HG02852 (cell line): ENCODE results near the gene POLR1D.

Experiments used
- ATAC-seq: cut with Tn5 transposase; IDR thresholded peaks from one replicate; pipeline ENCODE4 v1.9.1; 2021; ENCODE audit warnings: mild to moderate bottlenecking, moderate library complexity; ENCODE audit not compliant: unreplicated experiment

Gene POLR1D, protein sequence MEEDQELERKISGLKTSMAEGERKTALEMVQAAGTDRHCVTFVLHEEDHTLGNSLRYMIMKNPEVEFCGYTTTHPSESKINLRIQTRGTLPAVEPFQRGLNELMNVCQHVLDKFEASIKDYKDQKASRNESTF

DNA sequence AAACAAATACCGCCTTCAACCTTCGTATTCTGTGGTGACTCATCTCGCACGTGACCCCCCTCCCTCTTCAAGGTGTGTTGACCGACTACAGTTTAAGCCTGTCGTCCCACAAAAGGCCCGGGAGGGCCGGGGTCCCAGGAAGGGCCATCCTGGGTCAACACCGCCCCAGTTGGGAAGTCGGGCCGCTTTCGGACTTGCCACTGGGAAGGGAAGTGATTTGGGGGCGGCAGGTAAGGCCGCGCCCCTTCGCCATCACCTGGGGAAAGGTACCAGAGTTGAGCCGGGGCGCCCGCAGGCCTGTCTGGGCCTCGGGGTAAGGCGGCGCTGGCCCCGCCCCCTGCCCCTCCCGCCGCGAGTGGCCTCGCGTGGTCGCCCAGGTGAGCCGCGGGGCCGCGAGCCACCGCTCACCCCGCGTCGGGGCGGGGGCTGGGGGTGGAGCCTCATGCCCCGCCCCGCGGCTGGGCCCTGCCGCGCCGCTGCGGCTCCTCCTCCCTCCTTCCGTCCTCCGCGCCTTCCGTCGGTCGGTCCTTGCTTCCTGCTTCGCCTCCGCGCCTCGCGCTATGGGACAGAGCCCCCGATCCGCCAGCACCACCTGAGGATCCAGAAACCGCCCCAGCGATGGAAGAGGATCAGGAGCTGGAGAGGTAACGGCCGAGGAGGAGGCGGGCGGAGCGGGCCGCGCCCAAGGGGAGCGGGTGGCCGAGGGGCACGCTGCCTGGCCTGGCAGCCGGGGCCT, at the start of gene POLR1D:
POLR1D (plus strand) TSS at position 527 of the 736 bp plus-strand sequence; CDS start at position 619, 92 bp downstream.
- peak; percentile 58 for ATAC-seq

DNA sequence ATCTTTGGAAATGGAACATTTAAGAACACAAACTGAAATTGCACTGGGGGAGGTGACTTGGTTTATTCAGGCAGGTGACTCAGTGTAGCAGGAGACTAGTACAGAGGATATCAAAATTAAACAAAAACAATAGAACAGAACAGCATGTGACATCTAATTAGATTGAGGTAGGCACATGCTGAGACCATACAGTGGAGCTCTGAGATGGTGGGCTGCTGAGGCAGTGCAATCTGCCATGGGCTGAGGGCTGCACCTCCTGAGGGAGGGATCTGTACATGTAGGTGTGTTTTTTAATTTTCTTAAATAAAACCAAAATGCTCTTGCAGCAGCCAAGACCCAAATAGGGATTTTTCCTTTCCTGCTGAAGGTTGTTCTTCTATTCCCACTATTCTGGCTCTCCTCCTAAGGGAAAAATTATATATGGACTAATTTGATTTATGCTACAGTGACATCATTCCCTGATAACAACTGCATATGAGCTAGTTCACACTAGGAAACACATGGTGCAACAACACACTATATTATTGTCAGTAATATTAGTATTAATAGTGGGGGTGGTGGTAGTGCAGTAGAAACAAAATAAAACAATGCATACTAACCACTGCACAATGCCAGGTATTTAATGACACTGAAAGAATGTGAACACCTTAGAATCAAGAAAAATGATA, 49.3 kb upstream of the POLR1D start:
- no peak for ATAC-seq

DNA sequence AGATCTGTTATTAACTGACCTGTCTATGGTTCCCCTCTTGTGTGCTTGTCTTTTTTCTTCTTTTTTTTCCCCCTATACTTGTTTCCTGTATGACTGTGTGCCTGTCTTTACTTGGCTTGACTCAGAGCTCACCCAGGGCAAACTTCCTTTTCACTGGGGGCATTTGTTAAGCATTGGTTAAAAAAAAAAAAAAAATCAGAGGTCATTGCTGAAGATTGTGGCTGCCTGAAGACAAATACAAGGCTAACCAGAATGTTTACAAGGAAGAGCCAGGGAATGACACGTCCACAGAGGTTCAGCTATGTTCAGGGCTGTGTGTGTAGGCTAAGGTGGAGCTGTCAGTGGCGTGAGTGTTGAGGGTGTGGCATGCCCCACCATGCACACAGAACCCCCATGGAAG, 48.4 kb upstream of the POLR1D start:
- no peak for ATAC-seq

DNA sequence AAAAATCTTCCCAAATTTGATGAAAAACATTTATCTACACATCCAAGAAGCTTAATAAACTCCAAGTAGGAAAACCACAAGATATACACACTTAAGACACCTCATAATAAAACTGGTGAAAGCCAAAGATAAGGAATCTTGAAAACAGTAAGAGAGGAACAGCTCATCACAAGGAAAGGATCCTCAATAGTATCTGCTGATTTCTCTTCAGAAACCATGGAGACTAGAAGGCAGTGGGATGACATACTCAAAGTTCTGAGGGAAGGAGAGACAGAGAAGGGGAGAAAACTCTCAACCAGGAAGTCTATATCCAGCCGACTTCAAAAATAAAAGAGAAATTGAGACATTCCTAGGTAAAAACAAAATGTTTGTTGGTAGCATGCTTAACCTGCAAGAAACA, 47.0 kb upstream of the POLR1D start:
- ATAC-seq, result no peak

DNA sequence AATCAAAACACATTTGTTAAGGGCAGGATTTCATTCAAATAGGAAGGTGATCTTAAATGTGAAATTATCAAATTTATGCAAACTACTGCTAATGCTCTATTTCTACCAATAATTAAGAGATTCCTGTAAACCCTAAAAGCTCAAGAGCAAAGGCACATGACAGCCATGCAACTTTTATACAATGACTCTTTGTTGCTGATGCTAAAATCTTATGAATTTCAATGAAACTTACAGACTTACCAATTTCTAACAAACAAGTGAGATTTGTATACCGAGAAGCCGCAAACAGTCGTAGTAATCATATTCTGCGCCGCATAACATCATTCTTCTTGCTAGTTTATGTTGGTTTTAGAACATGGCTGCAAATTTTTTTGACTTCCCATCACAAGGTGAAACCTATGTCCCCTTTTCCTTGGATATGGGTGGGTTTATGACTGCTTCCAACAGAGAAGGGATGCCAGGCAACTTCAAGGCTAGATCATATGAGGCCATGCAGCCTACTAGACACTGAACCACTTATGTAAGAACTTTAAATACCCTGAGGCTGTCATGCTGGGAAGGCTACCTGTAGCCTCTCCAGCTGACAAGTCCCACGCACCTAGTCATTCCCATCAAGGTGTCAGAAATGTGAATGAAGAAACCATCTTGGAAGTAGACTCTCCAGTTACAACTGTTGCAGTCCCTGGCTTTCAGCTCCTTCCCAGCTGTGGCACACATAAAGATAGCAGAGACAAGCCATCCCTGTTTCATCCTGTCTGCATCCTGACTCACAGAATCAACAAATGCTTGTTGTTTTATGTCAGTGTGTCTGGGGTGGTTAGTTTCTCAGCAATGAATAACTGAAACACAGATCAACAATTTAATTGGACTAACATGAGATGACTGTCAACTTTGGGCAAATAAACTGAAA, 43.3 kb upstream of the POLR1D start:
- ATAC-seq, result no peak

DNA sequence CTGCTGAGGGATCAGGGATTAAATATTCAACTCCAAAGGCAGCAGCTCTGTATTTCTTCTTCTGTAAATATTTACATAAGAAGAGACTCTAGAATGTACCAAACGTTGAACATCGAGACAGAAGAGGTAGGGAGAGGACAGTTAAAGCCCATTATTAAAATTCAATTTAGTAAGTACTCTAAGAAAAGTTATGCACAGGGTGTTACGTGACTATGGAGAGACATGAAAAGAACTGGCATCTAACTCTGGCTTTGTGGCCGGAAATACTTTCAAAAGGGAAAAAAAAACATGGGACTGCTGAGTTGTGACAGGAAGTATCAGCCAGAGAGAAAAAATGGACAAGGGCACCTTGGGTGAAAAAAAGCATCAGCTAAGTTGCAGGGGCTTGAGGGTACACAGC, 38.0 kb upstream of the POLR1D start:
- no peak for ATAC-seq

DNA sequence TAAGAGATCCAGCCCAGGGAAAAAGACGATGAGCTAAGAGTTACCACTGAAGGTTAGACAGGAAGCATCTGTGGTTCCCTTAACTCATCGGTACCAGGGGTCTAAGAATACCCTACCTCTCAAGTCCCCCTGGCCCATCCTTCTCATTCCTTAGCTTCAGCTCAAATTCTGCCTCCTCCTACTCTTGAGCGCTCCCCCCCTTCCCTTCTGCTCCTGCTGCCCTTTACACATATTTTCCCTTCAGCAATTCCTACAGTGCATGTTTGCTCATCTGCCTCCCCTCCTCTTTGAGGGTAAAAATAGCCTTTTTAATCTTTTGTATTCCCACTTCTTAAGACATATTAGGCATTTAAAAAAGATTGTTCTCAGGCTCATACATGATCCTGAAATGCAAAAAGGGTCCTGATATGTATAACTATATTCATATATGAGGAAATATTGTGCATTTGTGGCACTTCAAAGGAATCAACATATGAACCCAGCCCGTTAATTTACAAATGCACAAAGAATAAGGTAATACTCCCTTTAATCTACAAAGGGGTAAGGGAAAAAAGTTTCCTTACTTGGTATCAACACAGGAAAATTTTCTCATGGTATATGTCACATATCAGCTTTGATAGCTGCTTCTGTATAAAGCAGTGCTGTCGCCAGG, 34.5 kb upstream of the POLR1D start:
- no peak for ATAC-seq

DNA sequence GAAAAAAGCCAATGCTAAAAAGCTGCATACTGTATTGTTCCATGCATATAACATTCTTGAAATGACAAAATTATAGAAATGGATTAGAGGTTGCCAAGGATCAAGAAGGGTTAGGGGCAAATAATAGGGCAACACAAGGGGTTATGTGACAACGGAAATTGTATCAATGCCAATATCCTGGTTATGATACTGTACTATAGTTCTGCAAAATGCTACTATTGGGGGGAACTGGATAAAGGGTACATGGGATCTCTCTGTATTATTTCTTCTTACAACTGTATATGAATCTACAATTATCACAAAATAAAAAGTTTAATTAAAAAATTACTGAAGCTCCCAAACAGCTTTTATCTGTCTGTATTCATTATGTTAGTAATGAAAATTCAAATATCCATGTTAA, 33.3 kb upstream of the POLR1D start:
- no peak for ATAC-seq

DNA sequence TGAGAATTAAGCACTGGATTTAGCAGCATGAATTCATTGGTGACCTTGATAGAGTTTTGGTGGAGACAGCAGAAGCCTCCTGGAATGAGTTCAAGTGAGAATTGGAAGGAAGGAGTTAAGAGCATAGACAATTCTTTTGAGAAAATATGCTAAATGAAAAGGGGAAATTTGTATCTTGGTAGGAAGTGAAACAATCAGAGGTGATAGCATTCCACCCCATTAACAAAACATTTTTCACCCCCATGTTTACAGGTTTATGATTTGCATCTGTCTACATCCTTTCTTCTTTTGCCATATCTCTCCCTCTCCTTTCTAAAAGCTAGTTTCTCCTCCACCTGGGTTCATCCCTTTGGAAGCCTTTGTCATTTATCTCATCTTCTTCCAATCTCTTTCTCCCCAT, 28.8 kb upstream of the POLR1D start:
- no peak for ATAC-seq

DNA sequence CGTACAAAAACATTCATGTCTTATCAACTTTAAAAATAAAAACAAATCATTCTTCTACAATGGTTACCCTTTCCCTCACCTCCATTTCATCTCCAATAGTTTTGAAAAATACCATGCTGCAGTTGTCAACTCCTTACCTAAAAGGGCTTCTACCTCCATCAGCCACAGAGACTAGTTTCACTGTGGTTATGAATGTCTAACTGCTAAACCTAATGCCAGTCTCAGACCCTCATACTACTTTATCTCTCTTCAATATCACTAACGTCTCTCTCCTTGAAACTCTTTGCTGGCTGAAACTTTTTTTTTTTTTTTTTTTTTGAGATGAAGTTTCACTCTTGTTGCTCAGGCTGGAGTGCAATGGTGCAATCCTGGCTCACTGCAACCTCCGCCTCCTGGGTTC, 28.4 kb upstream of the POLR1D start:
- no peak for ATAC-seq

DNA sequence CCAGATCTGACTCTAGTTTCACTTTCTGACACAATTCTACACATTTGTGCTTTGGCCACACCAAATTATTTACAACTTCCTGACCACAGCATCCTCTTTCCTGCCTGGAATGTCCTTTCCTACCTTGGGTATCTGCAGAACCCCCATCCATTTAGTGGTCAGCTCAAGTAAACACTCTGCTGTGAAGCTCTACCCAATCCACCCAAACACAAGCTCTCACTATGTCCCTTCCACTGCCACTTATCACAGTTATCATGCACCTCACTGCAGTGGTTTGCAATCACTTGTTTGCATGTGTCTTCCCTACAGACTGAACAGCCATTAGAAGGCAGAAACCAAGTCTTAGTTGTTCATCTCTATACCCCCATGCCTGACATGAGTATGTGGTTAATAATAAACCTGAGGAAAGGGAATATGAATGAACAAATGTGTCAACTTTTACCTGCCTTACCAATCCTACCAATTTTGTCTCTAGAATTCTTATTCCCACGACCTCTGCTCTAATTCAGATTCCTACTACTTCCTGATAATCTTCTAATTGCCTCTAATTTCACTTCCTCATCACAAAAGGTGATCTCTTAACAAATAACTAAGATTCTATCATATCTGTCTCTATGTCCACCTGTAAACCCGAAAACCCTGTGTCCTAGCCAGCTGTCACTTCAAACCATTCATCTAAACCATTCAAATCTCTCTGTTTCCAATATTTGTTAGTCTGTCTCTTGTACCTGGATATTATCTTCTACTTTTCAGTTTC, 26.5 kb upstream of the POLR1D start:
- ATAC-seq, result no peak

DNA sequence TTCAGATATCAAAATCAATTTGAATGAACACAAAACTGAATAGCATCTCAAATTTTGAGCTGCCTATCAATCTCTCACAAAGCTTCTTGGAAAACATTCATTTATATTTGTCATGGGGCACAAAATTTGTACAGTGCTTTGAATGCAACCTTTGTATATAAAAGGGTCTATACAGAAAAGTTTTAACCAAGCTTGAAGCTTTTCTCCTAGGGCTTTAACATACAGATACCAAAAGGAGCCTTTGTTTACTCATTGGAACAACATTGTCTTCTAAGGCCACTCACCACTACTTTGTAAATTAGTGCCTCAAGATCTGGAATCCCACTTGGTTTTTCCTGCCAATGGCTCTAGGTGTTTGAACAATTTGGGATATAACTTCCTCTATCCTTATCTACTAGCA, 22.6 kb upstream of the POLR1D start:
- no peak for ATAC-seq

DNA sequence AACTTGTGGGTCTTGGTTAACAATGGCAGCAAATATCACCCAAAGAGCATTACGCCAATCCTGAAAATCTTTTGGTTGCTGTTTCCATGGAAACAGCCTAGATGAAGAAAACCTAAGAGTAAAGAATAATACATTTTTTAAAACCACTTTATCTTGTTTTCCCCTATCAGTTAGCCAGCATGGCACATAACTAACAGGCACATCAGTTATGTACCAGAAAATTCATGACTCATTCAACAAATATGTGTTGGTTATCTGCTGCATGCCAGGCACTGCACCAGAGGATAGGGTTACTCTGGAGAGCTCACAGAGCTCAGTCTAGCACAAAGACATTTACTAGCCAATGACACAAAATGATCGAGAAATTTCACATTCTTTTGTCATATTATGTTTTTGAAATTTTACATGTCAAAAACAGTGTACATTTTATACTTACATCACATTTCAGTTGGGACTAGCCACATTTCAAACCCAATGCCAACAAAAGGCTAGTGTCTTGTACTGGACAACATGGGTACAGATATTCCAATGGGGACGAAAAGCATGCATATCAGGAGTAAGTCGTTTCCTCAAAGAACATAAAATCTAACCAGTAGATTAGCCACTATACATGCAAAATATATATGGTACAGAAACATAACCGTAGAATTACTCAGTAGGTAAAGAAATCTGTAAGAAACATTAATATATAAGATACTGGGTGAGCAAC, 21.7 kb upstream of the POLR1D start:
- ATAC-seq, result no peak

DNA sequence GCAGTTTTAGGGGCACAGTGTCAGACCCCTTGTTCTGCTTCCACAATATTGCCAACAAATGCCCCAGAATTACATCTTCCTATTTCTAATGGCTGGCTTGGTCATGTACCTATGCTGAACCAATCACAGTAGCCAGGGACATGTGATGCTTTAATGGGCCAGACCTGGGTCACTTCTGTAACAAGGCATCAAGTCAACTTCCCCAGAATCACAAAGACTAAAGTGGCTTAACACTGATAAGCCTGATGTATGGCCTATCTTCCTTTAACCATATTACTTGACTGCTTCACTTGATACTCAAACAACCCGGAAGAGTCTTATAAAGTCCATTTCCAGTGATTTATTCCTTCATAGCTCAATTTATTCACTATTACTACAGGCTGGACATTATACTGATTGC, 21.0 kb upstream of the POLR1D start:
- no peak for ATAC-seq

DNA sequence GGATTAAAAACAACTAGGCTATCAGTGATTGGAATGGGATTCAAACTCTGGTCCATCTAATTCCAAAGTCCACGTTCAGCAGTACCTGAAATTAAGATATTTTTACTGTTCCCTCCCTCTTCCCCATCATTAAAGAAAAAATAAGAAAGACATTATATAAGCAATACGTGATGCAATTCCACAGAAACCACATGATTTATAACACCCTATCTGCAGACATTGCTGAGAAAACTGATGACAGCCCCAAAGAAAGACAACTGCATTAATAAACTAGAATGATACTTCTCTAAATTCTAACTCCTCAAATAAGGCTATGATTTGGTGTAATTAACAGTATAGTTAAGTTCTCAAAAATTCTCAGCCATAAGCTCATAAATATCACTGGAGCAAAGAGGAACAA, 20.5 kb upstream of the POLR1D start:
- ATAC-seq, result no peak

DNA sequence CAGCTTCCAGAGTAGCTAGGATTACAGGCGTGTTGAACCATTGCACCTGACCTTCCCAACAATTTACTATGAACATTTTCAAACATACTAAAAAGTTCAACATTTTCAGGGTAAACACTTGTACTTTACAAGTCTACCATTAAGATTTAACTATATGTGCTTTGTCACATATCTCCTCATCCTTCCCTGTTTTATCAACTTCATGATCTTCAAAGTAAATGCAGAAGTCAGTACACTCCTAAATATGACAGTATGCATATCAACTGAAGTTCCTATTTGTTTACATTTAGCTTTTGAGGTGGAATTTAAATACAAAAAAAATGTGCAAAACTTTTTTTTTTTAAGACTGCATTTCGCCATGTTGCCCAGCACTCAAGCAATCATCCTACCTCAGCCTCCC, 19.9 kb upstream of the POLR1D start:
- ATAC-seq, result no peak

DNA sequence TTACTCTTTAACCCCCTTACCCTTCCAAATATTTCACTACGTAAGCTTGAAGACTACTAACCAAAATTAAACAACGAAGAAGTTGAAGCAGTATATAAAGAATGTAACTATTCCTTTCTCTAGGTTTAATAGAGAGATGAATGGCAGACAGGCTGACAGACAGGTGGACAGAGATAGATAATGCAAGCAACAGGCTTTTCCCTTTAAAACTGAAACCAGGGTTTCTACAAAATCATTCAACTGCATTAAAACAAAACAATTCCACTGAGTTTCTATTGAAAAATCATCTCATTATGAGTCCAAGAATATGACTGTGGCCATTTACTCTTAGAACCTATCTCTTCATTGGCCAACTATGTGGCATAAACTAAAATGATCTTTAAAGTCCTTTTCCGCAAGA, 16.6 kb upstream of the POLR1D start:
- peak; percentile 56 for ATAC-seq

DNA sequence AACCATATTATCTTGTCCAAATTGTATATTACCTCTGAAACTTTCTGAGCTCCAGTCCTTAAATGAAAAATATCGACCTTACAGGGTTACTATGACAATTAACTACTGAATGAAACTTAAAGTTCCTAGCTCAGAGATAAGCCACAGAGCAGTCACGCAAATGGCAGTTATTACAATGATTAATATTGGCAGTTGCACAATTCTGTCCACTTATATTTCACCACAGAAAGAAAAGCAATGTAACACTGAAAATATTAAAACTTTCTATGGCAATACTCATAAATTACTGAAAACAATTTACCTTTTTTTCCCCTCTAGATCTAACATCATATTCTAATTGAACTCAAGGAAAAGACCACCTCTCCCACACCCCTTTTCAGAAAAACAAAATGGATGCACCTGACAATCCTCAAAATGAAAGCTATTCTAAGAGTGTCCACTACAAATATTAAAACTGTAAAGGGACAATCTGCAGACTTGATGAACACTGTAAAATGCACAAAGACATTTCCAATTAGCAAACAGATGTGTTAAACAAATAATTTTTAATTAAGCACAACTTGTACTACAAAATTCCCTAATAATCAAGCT, 16.0 kb upstream of the POLR1D start:
- ATAC-seq, result no peak

DNA sequence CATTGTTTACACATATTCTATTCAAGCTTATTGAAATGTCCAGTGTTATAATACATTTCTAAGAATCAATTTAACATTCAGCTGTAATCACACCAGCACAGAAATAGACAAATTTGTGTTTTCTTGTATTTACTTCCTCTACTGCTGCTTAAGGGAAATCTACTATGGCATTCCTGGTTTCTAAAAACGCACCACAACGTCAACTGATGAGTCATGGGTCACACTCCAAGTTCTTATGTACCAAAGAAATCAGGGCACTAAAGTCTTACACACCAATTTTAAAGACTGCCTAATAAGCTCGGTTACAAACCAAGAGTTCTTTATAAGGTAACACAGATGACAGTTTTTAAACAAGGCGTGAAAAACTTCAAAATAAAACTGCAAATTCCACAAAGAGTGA, 14.6 kb upstream of the POLR1D start:
- ATAC-seq, result no peak
